GM19372 (cell line): ENCODE results near the gene HAPSTR1.

ENCODE experiments used
- ATAC-seq: cut with Tn5 transposase; IDR thresholded peaks from one replicate; pipeline ENCODE4 v1.9.1; 2021; ENCODE audit warnings: mild to moderate bottlenecking, low read depth, moderate library complexity; ENCODE audit not compliant: unreplicated experiment

The HAPSTR1 gene

GRCh38 chr16:9118170-9118569, 26.7 kb downstream of the HAPSTR1 start:
- no peak for ATAC-seq

- no peak for ATAC-seq
These were observed 28.4 kb downstream of the HAPSTR1 start for GRCh38 chr16:9119795-9120194.

- no peak for ATAC-seq
These were observed 30.9 kb downstream of the HAPSTR1 start for GRCh38 chr16:9122342-9122741.

- no peak for ATAC-seq
These were observed 31.5 kb downstream of the HAPSTR1 start for GRCh38 chr16:9122969-9123368.

GRCh38 chr16:9123401-9123800, 32.0 kb downstream of the HAPSTR1 start:
- no peak for ATAC-seq

DNA sequence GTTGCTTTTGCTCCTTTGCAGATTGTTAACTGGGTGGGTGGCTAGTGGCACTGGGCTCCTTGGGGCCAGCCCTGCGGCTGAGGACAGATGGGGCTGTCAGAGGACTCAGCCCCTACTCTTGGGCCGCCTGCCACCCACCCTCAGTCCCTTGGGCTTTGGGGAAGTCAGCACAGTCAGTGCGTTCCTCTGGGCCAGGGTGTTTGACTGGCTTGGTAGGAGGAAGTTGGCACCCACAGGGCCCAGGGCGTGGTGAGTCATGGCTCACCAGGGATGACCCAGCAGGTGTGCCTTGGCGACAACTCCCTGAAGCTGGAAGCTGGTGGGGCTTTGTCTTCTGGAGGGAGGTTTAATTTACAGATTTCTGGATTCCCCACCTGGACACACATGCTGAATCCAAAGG, 32.4 kb downstream of the HAPSTR1 start:
- no peak for ATAC-seq

GRCh38 chr16:9124444-9124843, 33.0 kb downstream of the HAPSTR1 start:
- no peak for ATAC-seq

DNA sequence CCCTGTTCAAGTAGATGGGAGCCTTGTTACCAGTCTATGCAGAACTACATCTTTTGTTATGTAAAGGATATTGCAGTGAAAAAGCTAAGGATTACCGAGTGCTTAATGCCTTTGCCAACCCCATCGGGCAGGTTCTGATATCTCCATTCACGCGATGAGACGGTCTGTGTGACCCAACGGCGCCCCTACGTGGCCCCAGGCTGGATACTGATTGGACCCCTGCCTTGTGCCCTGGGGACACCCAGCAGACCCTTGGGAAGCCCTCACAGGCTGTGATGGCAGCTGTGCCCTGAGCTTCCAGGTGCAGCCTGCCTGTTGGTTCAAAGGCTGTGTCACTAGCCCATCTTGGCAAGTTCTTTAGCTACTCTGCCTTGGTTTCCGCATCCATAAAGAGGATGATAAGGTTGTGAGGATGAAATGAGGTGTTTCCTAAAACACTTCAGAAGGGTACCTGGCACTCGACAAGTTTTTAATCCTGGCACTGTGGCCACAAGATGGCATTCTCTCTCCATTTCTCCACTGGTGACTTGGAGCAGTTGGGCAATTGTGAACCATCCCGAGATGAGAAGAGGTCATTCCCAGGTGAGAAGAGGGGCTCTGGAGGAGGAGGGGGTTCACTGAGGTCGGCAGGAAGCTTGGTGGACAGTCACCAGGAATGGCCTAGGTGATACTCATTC, 33.6 kb downstream of the HAPSTR1 start:
- ATAC-seq, result no peak

GRCh38 chr16:9125658-9126505, 34.4 kb downstream of the HAPSTR1 start:
- no peak for ATAC-seq

DNA sequence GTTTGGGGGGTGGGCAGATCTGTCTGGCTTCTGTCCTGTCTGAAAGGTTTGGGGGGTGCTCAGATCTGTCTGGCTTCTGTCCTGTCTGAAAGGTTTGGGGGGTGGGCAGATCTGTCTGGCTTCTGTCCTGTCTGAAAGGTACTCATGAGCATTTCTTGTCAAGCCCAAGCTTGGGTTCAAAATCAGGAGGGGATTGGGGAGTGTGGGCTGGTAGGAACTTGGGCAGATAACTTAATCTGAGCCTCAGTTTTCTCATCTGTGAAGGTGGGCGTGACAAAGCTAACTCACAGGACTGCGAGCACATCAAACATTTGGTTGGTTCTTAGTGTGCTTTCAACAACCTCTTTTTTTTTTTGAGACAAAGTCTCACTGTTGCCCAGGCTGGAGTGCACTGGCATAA, 35.2 kb downstream of the HAPSTR1 start:
- ATAC-seq, result no peak

DNA sequence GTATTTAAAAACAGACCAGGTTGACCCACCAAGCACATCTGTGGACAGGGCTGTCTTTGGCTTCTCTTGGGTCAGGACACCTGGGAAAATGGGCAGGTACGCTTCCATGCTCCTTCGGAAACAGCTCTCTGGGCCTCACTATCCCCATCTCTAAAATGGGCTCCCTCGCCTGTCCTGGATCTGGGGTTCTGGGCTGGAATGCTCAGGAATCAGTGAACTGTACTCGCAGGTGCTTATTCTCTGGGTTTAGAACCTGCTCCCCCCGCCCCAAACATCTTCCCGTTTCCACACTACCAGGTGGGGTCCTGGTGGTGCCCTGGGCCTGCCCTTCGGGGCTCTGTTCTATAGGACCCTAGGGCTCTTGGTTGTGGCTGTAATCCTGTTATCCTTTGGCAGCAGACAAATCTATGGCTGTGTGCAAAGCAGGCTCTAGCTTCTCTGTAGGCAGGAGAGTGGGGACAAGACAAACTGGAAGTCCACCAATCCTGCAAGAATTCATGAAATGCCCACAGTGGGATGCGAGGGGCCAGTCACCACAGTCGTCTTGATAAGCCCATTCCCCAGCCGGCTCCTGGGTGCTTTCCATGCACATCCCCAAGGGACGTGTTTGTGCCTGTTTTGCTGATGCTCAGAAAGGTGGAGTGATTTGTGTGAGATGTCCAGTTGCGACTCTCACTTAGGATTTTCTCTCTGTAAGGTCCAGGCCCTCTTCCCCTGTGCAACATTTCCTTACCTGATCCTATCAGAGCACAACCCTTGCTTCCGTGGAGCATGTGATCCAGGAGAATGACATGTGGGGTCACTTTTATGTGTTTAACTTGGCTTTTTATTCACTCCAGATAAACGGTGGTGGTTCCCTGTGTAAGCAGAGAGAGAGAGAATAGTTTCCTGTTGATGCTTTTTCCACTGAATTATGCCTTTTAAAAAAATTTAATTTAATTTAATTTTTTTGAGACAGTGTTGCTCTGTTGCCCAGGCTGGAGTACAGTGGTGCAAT, 37.2 kb downstream of the HAPSTR1 start:
- ATAC-seq, result no peak

GRCh38 chr16:9134306-9134705, 42.9 kb downstream of the HAPSTR1 start:
- no peak for ATAC-seq

GRCh38 chr16:9134739-9135138, 43.3 kb downstream of the HAPSTR1 start:
- no peak for ATAC-seq

GRCh38 chr16:9135797-9136196, 44.4 kb downstream of the HAPSTR1 start:
- peak; percentile 49 for ATAC-seq

DNA sequence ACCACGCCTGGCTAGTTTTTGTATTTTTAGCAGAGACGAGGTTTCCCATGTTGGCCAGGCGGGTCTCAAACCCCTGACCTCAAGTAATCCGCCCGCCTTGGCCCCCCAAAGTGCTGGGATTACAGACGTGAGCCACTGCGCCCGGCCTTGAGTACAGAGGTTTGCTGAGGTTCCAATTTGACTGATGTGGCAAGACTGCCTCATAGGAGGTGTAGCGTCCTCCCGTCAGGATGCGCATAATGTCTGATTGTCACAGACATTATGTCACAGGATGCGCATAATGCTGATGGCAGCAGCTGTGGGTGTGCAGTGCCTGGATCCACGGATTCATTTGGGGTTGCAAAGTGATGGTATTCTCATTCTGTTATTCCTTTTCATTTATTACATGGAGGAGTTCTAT, 45.2 kb downstream of the HAPSTR1 start:
- no peak for ATAC-seq

- ATAC-seq, result no peak
These were observed 46.7 kb downstream of the HAPSTR1 start for GRCh38 chr16:9138021-9138680.

DNA sequence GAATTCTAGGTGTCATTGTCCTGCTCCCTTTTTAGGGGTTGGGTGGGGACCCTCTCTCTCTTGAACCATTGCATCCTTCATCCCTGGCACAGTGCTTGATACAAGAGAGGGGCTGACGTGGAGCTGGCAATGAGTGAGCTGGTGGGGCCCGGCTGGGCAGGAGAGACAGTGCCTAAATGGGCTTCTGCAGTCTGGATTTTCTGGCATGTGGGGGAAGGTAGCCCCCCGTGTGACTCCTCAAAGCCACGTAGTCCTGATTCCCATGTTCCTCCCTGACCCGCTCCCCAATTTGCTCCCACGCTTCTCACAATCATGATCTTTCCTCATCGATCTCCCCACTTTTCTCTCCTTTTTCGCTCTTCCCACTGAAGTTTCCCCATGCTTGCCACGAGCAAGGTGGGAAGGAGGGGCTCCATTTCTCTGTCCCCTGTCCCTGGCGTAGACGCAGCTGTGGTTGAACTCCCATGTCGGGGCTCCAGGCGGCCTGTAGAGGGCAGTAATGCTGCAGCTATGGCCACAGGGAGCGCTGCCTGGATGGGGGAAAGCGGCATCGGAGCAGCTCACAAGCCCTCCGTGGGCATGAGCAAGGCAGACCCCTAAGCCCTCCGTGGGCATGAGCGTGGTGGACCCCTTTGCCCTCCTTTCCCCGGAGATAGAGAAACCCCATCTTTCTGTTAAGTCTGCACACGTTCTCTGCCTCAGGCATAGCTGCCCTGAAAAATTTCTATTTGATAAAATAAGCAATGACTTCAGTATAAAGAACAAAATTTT, 47.5 kb downstream of the HAPSTR1 start:
- ATAC-seq, result no peak

GRCh38 chr16:9139965-9140364, 48.5 kb downstream of the HAPSTR1 start:
- ATAC-seq, result no peak
